GM21528 (cell line): ENCODE measurements around the gene ZNF780A.
A peak's percentile ranks its signal among the peaks of the same experiment; 100 is the strongest.
"Not testable (repeated sequence)": the region's sequence is repeated elsewhere in the genome, so short reads cannot be mapped to it uniquely, and the experiment has no call there.

Experiments used
- ATAC-seq: cut with Tn5 transposase; IDR thresholded peaks from one replicate; pipeline ENCODE4 v1.9.1; 2021; ENCODE audit warnings: mild to moderate bottlenecking, moderate library complexity; ENCODE audit not compliant: unreplicated experiment, low FRiP score

Gene ZNF780A

GRCh38 chr19:40088299-40089047 is 2.3 kb downstream of the ZNF780A start:
- no peak for ATAC-seq

DNA sequence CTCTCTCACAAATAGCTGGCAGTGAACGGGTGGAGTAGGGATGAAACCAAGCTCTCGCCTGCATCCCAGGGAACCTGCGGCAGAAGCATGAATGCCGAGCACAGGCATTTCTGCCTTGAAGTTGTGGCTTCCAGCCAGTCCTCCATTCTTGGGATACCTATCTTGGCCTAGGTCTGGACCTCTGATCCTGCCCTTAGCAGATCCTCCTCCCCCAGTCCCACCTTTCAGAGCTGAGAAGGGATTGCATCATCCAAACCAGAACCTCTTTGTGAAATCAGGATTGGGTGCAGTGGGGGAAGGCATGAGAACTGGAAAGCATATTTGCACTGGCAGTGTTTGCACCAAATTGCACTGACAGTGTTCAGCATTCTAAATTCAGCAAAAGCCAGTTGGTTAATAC is 5.8 kb downstream of the ZNF780A start:
- ATAC-seq, result no peak

DNA sequence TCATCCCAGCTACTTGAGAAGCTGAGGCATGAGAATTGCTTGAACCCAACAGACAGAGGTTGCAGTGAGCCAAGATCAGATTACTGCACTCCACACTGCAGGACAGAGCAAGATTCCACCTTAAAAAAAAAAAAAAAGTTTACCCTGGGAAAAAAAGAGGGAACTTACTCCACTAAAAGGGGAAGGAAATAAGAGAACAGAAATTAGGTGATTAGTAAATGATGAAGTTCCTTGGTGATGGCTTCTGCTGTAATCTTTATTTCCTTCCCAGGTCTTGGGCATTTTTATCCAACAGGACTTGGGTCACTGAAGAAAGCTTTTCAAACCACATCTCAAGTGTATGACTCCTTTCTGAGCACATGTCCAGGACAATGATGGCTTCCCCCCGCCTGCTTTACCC is 9.3 kb downstream of the ZNF780A start:
- no peak for ATAC-seq

- ATAC-seq, result no peak
Observed at GRCh38 chr19:40080289-40080688, 10.5 kb downstream of the ZNF780A start.

- ATAC-seq, result no peak
Observed at GRCh38 chr19:40078377-40078776, 12.4 kb downstream of the ZNF780A start.

- no peak for ATAC-seq
Observed at GRCh38 chr19:40070058-40070457, 20.7 kb downstream of the ZNF780A start.

- ATAC-seq, result no peak
Observed at GRCh38 chr19:40059624-40060023, 31.1 kb downstream of the ZNF780A start.

DNA sequence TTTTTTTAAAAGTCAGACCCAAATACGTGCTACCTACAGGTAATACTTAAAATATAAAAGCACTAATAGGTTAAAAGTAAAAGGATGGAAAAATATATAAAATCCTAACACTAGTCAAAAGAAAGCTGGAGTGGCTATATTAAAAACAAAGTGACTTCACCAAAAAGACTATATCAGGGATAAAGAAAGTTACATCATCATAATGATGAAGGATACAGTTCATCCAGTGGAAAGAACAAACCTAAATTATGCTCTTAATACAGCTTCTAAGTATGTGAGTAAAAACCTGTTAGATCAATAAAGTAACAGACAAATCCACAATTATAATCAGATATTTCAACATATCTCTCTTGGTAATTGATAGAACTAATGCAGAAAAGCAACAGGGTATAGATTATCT is 33.6 kb downstream of the ZNF780A start:
- ATAC-seq, result no peak

GRCh38 chr19:40056505-40056904 is 34.2 kb downstream of the ZNF780A start:
- no peak for ATAC-seq

- peak; percentile 88 for ATAC-seq
Observed at GRCh38 chr19:40055832-40056504, 34.8 kb downstream of the ZNF780A start, which contains the start of gene ZNF780B. Gene ZNF780B (minus strand): TSS chr19:40056231. CDS start chr19:40050332, 5,899 bp downstream.

GRCh38 chr19:40055049-40055448 is 35.7 kb downstream of the ZNF780A start:
- no peak for ATAC-seq

DNA sequence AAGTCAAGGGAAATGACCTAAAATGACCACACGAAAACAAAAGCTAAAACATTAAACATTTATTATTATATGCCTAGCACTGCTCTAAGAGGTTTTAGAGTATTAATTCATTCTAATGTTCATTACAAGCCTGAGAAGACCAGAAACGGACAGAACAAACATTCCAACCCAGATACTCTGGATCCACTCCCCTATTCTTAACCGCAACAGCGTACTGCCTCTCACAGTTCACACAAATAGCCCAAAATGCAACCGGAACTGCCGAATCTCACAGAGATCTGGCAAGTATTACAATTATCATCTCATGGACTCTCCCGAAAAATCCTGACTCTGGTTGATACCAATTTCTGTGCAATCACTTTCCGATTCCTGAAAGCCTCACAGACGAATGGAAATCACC is 36.1 kb downstream of the ZNF780A start:
- no peak for ATAC-seq

- ATAC-seq, result no peak
Observed at GRCh38 chr19:40053491-40053890, 37.3 kb downstream of the ZNF780A start.

DNA sequence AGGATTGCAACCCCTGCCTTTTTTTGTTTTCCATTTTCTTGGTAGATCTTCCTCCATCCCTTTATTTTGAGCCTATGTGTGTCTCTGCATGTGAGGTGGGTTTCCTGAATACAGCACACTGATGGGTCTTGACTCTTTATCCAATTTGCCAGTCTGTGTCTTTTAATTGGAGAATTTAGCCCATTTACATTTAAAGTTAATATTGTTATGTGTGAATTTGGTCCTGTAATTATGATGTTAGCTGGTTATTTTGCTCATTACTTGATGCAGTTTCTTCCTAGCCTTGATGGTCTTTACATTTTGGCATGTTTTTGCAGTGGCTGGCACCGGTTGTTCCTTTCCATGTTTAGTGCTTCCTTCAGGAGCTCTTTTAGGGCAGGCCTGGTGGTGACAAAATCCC is 49.0 kb downstream of the ZNF780A start:
- ATAC-seq, result not testable (repeated sequence)

- ATAC-seq, result not testable (repeated sequence)
Observed at GRCh38 chr19:40038047-40038446, 52.7 kb downstream of the ZNF780A start.

DNA sequence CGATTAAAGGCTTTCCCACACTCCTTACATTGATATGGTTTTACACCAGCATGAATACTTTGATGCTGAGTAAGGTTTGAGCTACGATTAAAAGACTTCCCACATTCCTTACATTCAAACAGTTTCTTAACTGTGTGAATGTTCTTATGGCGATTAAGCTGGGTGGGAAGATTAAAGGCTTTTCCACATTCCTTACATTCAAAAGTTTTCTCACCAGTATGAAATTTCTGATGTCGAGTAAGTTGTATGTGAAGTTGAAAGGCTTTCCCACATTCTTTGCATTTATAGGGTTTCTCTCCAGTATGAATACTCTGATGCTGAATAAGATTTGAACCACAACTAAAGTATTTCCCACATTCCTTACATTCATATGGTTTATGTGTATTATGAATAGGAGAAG is 54.7 kb downstream of the ZNF780A start:
- ATAC-seq, result no peak

GRCh38 chr19:40033989-40034560 is 56.7 kb downstream of the ZNF780A start:
- no peak for ATAC-seq

- ATAC-seq, result no peak
Observed at GRCh38 chr19:40026597-40026970, 64.2 kb downstream of the ZNF780A start.

DNA sequence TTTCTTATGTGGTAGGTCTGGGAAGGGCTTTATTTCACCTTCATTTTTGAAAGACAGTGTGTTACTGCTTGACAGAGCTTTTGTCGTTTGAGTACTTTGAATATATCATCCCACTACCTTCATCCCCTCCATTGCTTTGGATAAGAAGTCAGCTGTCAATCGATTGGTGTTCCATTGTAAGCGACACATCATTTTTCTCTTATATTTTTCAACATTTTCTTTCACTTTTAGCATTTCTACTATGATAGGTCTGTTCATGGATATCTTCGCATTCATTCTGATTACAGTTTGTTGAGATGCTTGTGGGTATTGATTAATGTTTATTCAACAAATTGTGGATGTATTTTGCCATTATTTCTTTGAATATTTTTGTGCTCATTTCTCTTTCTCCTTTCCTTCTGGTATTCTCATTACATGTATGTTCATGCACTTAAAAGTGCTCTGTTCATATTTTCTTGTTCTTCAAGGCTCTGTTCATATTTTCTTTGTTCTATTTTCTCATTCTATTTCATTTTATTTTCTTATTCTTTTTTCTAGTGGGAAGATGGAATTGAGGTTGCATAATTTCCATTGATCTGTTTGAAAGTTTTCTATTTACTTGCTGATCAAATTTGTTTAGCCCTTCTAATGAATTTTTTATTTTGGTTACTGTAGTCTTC is 64.7 kb downstream of the ZNF780A start:
- ATAC-seq, result no peak

DNA sequence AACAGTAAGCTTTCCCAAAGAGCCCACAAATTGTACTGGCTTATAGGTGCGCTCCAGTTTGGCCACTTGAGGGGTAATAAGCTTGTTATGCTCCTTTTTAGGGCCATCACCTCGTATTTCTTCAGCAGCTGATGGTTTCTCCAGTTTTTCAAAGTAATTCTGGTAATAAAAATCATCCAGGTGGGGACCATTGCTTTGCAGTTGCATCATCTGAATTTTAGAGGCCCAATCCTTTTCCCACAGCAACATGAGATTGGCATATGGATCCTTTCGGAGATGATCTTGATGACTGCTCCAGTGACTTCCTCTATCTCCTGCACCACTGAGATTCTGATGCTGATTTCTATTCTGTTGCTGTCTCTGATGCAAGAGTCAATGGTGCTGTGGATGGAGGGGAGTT is 66.8 kb downstream of the ZNF780A start:
- no peak for ATAC-seq
